Measurements from ENCODE around the gene NBEA.
"Not testable (repeated sequence)": the region's sequence is repeated elsewhere in the genome, so short reads cannot be mapped to it uniquely, and the experiment has no call there.

NBEA gene

DNA sequence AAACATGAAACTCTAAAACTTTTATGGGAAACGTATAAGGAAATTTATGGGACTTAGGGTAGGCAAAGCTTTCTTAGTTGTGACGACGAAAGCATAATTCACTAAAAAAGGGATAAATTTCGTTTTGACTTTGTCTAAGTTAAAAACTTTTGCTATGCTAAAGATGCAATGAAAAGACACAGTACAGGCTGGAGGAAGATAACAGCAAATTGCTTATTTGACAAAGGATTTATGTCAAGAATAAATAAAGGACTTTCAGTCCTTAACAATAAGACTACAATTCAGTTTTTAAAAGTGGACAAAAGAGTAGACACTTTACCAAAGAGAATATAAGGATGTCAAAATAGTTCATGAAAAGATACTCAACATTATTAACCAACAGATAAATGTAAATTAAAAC, 150.2 kb downstream of the NBEA start:
- DNase-seq, result no peak

DNA sequence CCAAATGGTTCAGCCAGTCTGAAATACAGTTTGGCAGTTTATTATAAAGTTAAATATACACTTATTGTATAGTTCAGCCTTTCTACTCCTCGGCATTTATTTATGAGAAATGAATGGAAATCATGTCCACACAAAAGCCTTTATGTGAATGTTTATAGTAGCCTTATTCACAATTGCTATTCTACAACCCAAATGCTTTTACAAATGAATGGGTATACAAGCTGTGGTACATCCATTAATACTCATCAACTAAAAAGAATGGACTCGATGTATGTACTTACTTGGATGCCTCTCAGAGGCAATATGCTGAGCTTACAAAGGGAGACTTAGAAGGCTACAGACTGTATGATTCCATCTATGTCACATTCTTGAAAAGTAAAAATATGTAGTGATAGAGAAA, 150.7 kb downstream of the NBEA start:
- no peak for DNase-seq

DNA sequence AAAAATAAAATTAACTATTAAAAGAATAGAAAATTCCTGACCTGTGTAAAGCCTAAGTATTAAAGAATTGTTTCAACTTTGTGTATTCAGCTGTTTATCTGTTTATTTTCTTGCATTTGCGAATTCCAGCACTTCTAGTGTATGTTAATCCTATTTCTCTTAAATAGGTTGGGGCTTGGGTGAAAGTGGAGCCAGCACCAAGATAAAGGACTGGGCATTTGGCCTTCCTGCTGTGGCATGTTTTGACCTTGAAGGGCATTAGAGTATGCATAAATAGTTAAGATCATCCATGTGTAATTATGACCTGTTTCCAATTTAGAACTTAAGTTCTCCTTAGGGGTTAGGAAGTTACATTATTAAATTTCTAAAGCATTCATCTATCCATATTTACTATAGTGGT, 151.3 kb downstream of the NBEA start:
- DNase-seq, result no peak

DNA sequence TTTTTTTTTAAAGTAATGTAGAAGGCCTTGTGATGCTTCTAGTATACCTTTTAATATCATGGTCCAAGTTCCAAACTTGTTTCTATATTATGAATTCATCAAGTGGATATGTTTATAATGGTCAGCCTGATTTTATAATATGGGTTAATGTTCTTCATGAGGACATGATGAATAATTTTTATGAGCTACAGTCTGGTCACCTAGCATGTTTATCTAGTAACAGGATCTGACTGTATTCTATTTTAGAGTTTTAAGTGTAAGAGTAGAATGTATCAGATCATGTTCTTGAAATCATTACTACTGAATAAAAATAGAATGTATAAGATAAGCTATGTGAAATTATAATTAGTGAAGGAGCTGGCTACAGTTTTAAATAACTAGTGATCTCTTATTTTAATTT, 164.7 kb downstream of the NBEA start:
- DNase-seq, result not testable (repeated sequence)

DNA sequence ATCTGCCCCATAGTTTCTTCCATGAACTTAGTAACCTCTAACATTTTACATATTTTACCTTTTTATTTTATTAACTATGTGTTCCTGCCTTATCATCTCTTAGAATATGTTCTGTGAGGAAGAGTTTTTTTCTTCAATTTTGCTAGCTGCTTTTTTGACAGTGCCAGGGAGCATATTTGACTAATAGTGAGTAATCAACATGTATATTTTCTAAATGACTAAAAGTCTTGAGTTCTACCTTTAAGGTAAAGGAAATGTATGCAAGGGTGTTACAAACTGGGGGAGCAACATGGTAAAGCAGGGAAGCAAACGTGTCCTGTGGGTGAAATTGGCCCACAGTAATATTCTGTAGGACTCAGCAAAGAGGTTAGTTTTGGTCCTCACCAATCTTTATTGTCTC, 165.5 kb downstream of the NBEA start:
- no peak for DNase-seq

DNA sequence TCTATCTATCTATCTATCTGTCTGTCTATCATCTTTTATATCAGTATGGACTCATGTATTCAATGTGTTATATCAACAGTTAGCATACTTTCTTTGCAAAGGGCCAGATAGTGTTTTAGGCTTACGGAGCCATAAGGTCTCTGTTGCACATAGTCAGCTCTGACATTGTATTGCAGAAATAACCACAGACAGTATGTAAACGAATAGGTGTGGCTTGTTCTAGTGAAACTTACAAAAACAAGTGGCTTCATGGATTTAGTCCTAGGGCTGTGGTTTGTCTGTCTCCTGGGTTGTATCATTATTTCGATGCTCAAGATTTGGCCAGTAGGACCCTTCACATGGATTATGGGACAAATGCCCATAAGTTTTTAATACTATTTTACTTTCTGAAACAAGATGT, 171.5 kb downstream of the NBEA start:
- not testable (repeated sequence) for DNase-seq

DNA sequence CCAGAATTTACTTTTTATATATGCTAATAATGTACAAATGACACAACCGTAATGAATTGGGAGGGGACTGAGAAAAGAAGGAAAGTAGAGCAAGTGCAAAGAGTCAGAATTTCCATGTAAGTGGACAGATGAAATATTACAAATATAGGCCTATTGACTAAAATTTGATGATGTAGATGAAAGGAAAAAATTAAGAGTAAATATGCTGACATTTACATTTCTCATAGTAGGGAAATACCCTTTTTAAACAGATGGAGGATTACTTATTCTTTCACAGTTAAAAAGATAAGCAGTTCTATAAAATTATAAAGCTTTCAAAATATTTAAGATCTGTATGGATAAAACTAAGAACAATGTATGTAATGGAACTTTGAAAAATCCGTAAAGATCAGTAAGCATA, 185.4 kb downstream of the NBEA start:
- DNase-seq, result no peak

DNA sequence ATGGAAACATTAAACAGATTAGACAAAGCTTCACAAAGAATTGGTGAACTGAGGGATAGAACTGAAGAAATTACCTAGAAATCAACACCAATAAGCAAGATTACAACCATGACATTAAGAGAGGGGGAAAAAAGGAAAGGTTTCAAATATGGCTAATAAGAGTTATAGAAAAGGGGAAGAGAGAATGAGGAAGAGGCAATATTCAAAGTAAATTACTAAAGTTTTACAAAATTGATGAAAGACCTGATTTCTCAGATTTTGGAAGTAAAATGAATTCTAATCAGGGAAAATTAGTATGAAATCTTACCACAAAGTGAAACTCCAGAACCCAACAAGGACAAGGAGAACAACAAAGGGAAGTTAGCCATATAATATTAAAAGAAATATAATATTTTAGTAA, 187.4 kb downstream of the NBEA start:
- DNase-seq, result no peak

DNA sequence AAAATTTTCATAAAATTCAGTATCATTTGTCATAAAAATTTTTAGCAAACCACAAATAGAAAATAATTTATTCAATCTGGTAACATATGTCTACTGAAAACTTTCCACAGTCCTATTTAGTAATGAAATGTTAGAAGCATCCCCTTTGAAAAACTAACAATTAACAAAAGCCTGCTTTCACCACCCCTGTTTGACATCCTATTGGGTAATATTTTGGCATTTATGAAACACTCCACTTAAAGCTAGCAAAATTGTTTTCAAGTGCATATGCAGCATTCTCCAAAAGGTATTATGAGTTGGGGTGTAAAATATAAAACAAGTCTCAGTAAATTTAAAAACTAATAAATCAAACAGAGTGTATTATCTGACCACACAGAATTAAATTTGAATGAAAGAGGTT, 189.4 kb downstream of the NBEA start:
- no peak for DNase-seq

DNA sequence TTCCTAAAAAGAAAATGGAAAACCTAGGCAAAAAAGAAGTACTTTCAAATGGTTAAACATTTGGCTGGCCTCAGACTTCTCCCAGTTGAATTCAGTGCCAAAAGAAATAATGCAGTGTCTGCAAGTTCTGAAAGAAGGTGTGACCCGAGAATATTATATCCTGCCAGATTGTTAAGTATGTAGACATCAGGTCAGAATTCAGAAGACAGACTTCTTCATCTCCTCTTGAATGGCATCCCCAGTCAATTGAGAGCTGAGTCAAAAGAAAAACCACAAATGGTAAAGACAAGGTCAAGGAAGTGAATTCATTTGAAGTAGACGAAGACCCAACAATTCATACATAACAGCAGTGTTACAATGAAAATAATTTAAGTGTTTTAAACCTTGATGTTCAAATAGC, 194.5 kb downstream of the NBEA start:
- DNase-seq, result no peak

DNA sequence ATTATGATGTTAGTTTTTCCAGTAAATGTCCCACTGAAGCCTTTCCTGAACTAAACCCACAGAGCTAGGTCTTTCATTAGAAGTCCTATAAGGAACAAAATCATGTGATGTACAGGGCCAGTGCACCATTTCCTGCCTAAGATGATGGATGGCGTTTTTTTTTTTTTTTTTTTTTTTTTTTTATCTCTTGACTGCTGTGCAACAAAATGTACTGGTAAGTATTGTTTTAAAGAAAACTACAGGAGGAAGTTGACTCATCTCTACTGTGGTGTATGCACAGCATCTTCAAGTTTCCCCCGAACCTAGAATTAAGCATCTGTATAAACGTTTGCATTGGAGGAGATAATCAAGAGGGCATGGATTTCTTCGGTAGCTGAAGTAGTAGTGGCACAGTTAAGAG, 197.5 kb downstream of the NBEA start:
- DNase-seq, result no peak

DNA sequence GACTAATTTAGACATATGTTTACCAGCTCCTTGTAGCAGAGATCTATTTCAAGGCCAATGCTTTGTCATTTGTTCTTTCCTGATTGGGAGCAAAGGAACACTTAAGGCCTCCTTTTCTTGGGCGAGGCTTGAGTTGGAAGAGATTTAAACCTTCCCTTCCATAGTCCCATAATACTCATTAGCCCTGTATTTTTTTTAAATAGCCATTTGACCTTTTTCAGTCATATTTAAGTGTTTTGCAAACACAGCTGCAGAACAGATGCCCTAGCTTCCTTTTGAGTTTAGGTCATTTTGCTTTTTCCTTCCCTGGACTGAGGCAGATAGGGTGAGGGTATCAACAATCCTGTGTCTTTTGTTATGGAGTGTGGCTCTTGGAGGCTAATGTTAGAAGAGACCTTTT, 198.3 kb downstream of the NBEA start:
- no peak for DNase-seq

DNA sequence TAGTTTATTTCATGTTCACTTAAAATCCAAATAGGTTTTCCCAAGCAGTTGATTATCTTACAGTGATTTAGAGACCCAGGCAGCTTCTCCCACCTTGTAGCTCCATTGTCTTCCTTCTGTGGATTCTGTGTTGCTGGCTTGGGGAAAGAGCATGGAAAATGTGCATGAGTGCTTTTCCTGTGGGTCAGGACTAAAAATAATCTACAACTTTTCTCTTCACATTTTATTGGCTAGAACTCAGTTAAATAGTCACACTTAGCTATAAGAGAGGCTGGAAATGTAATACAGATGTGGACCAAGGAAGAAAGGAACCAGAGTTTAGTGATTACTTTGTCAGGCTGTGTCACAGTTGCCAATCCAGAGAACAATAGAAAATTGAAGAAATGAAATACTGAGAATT, 198.8 kb downstream of the NBEA start:
- DNase-seq, result no peak

DNA sequence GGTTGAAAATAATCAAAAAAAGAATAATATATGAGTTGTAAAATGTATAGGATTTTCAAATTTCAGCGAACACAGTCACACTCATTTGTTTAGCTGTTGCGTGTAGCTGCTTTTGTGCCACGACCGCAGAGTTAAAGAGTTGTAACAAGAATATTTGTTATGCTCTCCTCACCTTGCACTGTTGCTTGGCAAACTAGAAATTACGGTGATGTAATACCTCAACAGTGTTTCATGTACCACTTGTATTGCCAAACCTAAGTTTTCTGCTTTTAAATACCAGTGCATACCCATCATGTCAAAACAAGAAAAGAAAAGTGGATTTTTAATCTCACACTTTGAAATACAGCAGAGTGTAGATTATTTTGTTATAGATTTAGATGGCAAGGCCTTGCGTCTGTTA, 201.1 kb downstream of the NBEA start:
- DNase-seq, result no peak

DNA sequence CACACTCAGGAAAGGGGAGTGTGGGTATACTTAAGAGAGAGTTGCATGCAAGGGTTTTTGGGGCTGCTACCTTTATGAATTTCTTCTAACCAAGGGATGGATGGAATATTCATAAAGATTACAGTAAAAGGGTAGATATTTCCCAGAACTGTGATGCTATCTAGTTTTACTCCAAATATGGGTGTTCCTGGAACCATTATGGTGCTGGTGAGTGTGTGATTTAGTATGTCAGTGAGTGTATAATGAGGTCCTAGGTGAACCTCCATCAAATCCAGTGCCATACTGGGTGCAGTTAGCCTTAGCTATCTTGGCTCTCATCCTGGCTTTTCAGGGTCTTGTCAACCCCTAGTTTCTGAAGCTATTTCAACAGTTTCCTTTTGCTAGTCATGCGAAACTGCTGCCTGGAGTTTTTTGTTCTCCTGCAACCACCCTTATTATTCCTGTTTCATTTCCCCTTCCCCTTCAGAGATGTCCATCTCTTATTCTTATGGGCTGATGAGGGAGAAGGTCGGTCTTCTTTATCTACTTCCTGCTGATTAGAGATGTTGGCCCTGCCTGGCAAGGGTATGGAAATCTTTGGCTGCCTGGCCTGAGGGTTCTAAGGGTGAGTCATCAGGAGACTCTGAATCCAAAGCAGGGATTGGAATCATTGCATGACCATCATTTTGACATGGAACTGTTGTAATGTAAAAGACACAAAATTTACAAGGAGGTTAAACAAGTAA, 202.3 kb downstream of the NBEA start:
- DNase-seq, result no peak

DNA sequence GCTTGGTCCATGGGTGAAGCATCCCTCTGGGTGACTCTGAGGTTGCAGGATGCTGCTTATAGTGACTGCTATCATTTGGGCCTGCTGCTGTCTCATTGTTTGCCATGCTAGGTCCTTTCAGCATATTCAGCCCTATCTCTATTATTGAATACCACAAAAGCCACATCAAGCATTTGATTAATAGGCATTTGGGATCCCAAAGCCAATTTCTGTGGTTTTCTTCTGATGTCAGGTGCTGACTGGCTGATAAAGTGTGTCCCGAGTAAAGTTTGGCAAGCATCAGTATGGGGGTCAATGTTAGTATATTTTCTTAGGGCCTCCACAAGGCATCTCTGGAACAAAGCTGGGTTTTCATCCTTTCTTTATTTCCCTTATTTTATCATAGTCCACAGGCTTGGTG, 204.6 kb downstream of the NBEA start:
- no peak for DNase-seq

DNA sequence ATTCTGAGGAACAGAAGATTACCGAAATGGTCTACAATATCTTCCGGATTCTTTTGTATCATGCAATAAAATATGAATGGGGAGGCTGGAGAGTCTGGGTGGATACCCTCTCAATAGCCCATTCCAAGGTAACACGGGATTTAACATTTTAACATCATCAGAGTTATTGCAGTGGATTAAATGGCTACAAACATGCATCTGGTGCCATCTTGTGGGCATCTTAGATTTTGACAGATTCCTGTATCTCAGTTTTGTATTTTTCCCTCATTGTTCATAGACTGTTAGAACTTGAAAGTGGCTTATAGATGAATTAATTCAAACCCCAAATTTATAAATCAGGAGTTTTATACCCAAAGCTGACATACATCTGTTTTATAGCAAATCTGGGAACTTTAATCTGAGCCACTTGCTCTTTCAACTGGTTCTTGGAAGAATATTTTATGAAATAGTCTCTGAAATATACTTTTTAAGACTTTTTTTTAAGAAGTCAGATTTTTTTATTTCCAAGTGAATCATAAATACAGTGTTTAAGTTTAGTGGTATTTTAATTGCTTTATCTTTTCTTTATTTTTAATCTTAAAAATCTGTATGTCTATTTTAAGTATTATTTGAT, 215.2 kb downstream of the NBEA start:
- peak; percentile 17 for DNase-seq

DNA sequence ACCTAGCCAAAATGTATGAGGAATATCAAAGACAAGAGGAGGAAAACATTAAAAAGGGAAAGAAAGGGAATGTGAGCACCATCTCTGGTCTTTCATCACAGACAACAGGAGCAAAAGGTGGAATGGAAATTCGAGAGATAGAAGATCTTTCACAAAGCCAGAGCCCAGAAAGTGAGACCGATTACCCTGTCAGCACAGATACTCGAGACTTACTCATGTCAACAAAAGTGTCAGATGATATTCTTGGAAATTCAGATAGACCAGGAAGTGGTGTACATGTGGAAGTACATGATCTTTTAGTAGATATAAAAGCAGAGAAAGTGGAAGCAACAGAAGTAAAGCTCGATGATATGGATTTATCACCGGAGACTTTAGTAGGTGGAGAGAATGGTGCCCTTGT, 217.0 kb downstream of the NBEA start:
- no peak for DNase-seq

DNA sequence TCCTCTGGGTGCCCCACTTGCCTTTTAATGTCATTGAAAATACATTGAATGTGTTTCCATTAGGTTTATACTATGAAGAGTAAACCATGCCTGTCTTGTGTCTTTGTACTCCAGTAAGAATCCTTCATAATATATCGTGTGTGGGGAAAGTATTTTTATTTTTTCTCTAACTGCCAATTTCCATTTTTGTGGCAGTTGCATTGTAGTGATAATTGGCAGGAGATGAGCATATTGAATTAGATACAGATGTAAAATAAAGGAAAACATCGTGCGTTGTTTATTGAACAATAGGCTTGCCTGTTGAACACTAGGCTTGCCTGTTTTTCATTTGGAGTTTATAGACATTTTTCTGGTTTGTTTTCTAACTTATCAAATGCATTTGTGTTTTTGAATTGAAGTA, 218.8 kb downstream of the NBEA start:
- no peak for DNase-seq

DNA sequence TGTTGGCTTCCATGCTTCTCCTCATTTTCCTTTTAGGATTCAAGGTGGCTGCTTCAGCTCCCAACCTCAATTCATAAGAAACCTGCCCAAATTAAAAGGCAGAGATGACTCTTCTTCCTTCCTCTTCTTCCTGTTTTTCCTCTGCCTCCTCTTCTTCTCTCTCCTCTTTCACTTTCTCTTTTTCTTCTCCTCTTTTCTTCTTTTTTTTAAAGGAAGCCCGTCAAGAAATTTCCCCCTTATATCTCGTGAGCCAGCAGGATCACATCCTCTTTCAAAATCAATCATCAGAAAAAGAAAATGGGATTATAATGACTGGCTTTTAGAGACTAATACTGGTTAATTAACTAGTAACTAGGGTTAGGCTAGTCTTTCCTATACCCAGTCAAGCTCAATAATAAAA, 220.3 kb downstream of the NBEA start:
- DNase-seq, result no peak

DNA sequence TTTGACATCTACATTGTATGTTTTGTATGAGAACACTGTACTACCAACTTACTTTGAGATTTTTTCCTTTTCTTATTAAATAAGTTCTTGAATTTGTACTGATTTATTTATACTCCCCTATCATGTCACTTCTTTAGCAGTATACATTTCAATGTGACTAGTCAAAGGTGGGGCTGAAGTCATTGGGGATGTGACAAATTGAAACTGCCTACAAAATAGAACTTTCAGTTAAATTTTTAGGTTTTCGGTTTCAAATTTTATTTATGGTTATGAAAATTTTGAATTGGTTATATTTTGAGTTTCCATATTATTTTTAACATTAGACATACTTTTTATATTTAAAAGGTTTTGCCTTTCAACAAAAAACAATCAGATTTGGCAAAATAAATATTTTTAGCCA, 221.6 kb downstream of the NBEA start:
- DNase-seq, result no peak

DNA sequence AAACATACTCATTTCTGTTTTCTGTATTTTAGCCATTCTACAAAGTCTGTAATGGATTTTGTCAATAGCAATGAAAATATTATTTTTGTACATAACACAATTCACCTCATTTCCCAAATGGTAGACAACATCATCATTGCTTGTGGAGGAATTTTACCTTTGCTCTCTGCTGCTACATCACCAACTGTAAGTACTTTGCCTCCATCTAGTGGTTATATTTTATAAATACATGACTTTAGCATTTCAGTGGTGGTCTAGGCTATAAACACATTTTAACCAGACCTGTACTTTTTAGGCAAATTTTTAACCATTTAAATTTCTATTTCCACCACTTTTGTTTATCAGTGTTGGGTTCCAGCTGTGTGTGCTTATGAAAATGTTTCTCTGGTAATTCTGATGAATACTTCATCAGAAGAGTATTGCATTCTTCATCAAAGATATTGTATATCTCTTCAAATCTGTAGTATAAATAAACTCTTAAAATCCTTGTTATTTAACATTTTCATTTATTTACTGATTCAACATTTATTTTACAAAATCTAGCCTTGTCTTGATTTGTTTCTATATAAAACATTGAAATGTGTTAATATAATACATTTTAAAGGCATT, 222.4 kb downstream of the NBEA start:
- DNase-seq, result peak; percentile 15

DNA sequence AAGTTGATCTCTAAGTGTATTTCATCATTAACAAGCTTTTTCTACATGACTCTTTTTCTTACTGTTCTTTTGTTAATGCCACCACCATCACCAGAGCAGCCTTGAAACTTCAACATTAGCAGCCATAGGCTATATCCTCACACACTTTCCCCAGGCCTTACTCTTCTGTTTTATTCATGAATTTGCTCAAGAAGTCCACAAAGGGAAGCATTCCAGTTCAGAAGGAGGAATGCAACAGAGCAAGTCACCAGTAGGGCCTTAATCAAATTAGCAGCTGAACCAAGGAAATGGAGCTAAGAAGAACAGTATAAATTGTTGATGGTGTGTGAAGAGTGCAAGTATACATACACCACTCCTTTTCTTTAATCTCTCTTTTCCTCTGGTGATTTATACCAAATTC, 223.1 kb downstream of the NBEA start:
- DNase-seq, result no peak

DNA sequence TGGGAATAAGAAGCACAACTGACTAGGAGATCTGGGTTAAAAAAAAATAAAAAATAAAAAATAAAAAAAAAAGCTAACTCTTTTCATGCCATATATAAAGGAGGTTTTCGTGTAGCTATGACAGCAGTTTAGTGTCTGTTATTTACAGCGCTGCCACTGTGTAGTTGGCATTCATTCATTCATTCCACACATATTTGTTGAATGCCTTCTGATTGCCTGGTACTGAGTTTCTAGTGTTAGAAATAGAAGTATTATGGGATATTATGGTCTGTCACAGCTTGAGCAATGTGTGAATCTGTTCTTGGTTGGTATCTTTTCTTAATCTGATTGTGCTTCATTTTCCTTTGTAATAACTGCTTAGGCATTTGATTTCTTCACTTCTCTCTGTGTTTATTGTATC, 237.4 kb downstream of the NBEA start:
- DNase-seq, result no peak
